GM12892 (cell line): ENCODE results near the gene FSTL1.

ENCODE experiments used
- DNase-seq: peaks from one replicate; pipeline ENCODE4 v3.0.0; 2011; ENCODE audit not compliant: insufficient read length
- FAIRE-seq: peaks from 2 replicates; lab custom pipeline; 2011; peaks lifted over from hg19 to GRCh38; lab: Jason Lieb, UNC
- POLR2A ChIP-seq: IDR thresholded peaks from 2 replicates; pipeline ENCODE4 v1.6.1; 2011; ENCODE audit warnings: low read depth, low read length, control low read depth
- POLR2AphosphoS5 ChIP-seq: IDR thresholded peaks from 2 replicates; pipeline ENCODE4 v1.6.1; 2011; ENCODE audit warnings: low read depth, low read length, control low read depth
- TAF1 ChIP-seq: IDR thresholded peaks from 2 replicates; pipeline ENCODE4 v1.6.1; 2011; ENCODE audit warnings: low read depth, mild to moderate bottlenecking, control low read depth, low read length, borderline replicate concordance

The FSTL1 gene

GRCh38 chr3:120420928-120421551 is 29.8 kb downstream of the FSTL1 start:
- DNase-seq = no peak
- no peak for FAIRE-seq
- TF ChIP-seq POLR2A (no peak), TAF1 (no peak), POLR2AphosphoS5 (no peak)

GRCh38 chr3:120420360-120420759 is 30.4 kb downstream of the FSTL1 start:
- FAIRE-seq (no peak), DNase-seq (no peak)
- TF ChIP-seq POLR2AphosphoS5 = no peak
- TF ChIP-seq POLR2A = no peak
- no peak for TF ChIP-seq TAF1

- TF ChIP-seq TAF1 (no peak), POLR2A (no peak), POLR2AphosphoS5 (no peak)
- DNase-seq (no peak), FAIRE-seq (no peak)
Measured at GRCh38 chr3:120419797-120420196, 31.0 kb downstream of the FSTL1 start.

GRCh38 chr3:120418866-120419490 is 31.8 kb downstream of the FSTL1 start:
- FAIRE-seq (peak; percentile 57), DNase-seq (peak; percentile 14)
- TF ChIP-seq TAF1 (no peak), POLR2A (no peak), POLR2AphosphoS5 (no peak)

- TF ChIP-seq POLR2A (no peak), POLR2AphosphoS5 (no peak), TAF1 (no peak)
- FAIRE-seq = peak; percentile 5
- no peak for DNase-seq
Measured at GRCh38 chr3:120418446-120418845, 32.3 kb downstream of the FSTL1 start.

- TF ChIP-seq TAF1 (no peak), POLR2A (no peak), POLR2AphosphoS5 (no peak)
- DNase-seq = peak; percentile 69
- FAIRE-seq = peak; percentile 94
Measured at GRCh38 chr3:120417272-120417911, 33.4 kb downstream of the FSTL1 start.

GRCh38 chr3:120416868-120417267 is 33.9 kb downstream of the FSTL1 start:
- FAIRE-seq (no peak), DNase-seq (no peak)
- TF ChIP-seq POLR2A (no peak), TAF1 (no peak), POLR2AphosphoS5 (no peak)

GRCh38 chr3:120415756-120416155 is 35.0 kb downstream of the FSTL1 start:
- DNase-seq = no peak
- TF ChIP-seq POLR2AphosphoS5 = no peak
- TF ChIP-seq TAF1 = no peak
- TF ChIP-seq POLR2A = no peak
- no peak for FAIRE-seq

GRCh38 chr3:120410541-120410940 is 40.3 kb downstream of the FSTL1 start:
- no peak for TF ChIP-seq TAF1
- TF ChIP-seq POLR2AphosphoS5 = no peak
- no peak for TF ChIP-seq POLR2A
- DNase-seq = no peak
- no peak for FAIRE-seq

- DNase-seq (no peak), FAIRE-seq (no peak)
- TF ChIP-seq POLR2AphosphoS5 (no peak), POLR2A (no peak), TAF1 (no peak)
Measured at GRCh38 chr3:120410116-120410515, 40.7 kb downstream of the FSTL1 start.

- FAIRE-seq = no peak
Measured at GRCh38 chr3:120407508-120408287, 43.1 kb downstream of the FSTL1 start.

More at GRCh38 chr3:120407508-120408287, 43.1 kb downstream of the FSTL1 start:
- no peak for DNase-seq
- TF ChIP-seq TAF1 (no peak), POLR2A (no peak), POLR2AphosphoS5 (no peak)
